IMR-90 (cell line): ENCODE results near the gene RSPH9. TPM values are rescaled to one million over a fixed set of nuclear protein-coding genes. Genes with fewer than 3 reads are reported as not detected.

ENCODE experiments used
- ATAC-seq: fragments of 200-7000 bp; cut with Tn5 transposase; 2 replicates; pipeline ENCODE4 v1.9.1; 2020; ENCODE audit warnings: low read depth, mild to moderate bottlenecking, moderate library complexity
- BruUV-seq: library from RNA; stranded (reverse); fragments of 400-500 nt; replicated peaks from 2 replicates; lab custom pipeline; 2021; lab: Mats Ljungman, UMichigan
- CTCF ChIA-PET: fragments of 300-600 bp; formaldehyde crosslinking; extraction: SDS; loops from one replicate; lab custom pipeline; 2021; ENCODE audit warnings: antibody characterized with exemption; lab: Yijun Ruan, JAX
- POLR2A ChIA-PET: fragments of 300-600 bp; sonication (Branson Sonifier 250); formaldehyde crosslinking; loops from one replicate; lab custom pipeline; 2022; ENCODE audit warnings: antibody characterized with exemption; ENCODE audit not compliant: unreplicated experiment; lab: Charles Lee
- DNase-seq: peaks from one replicate; pipeline ENCODE4 v3.0.0; 2013
- H2AFZ ChIP-seq: replicated peaks from 2 replicates; pipeline ENCODE3; 2013; ENCODE audit warnings: low read length, mild to moderate bottlenecking; ENCODE audit not compliant: poor library complexity
- H2AK5ac ChIP-seq: 2 replicates; pipeline ENCODE4 v1.6.1; 2013; ENCODE audit warnings: low read depth, low read length, inconsistent platforms
- H2AK9ac ChIP-seq: replicated peaks from 2 replicates; pipeline ENCODE3; 2013; ENCODE audit warnings: mild to moderate bottlenecking, low read depth, low read length, moderate library complexity; ENCODE audit not compliant: poor library complexity
- H2BK120ac ChIP-seq: 2 replicates; pipeline ENCODE4 v1.6.1; 2013; ENCODE audit warnings: low read depth, low read length, inconsistent platforms
- H2BK15ac ChIP-seq: 3 replicates; pipeline ENCODE4 v1.6.1; 2013; ENCODE audit warnings: low read depth, low read length, inconsistent platforms
- H2BK20ac ChIP-seq: 2 replicates; pipeline ENCODE4 v1.6.1; 2013; ENCODE audit warnings: low read depth, mild to moderate bottlenecking, inconsistent platforms, low read length, moderate library complexity
- H2BK5ac ChIP-seq: 2 replicates; pipeline ENCODE4 v1.6.1; 2013; ENCODE audit warnings: mild to moderate bottlenecking, low read depth, low read length, inconsistent platforms; ENCODE audit not compliant: poor library complexity, severe bottlenecking
- H3K14ac ChIP-seq: replicated peaks from 2 replicates; pipeline ENCODE4 v1.6.1; 2013; ENCODE audit warnings: low read depth, low read length, inconsistent platforms
- H3K18ac ChIP-seq: 2 replicates; pipeline ENCODE4 v1.6.1; 2013; ENCODE audit warnings: low read depth, low read length, control low read depth
- H3K23ac ChIP-seq: 2 replicates; pipeline ENCODE4 v1.6.1; 2013; ENCODE audit warnings: low read depth, low read length, inconsistent platforms
- H3K27ac ChIP-seq: 2 replicates; pipeline ENCODE4 v1.5.1; 2013; ENCODE audit warnings: mild to moderate bottlenecking, control low read depth, low read length; ENCODE audit not compliant: insufficient read depth
- H3K27me3 ChIP-seq: 2 replicates; pipeline ENCODE4 v1.6.1; 2013; ENCODE audit warnings: low read length; ENCODE audit not compliant: control insufficient read depth, insufficient read depth
- H3K36me3 ChIP-seq: 2 replicates; pipeline ENCODE4 v1.6.1; 2013; ENCODE audit warnings: low read length, mixed read lengths; ENCODE audit not compliant: control insufficient read depth, insufficient read depth
- H3K4ac ChIP-seq: 2 replicates; pipeline ENCODE4 v1.6.1; 2013; ENCODE audit warnings: low read depth, low read length, inconsistent platforms
- H3K4me1 ChIP-seq: 2 replicates; pipeline ENCODE4 v1.6.1; 2013; ENCODE audit warnings: low read length, mixed read lengths; ENCODE audit not compliant: control insufficient read depth, insufficient read depth
- H3K4me2 ChIP-seq: 2 replicates; pipeline ENCODE4 v1.6.1; 2013; ENCODE audit warnings: low read depth, mild to moderate bottlenecking, control low read depth, low read length, moderate library complexity
- H3K4me3 ChIP-seq: 2 replicates; pipeline ENCODE4 v1.5.1; 2013; ENCODE audit warnings: low read depth, mild to moderate bottlenecking, control low read depth, low read length, moderate library complexity; ENCODE audit not compliant: insufficient read depth
- H3K56ac ChIP-seq: 2 replicates; pipeline ENCODE4 v1.6.1; 2013; ENCODE audit warnings: low read length, inconsistent platforms; ENCODE audit not compliant: insufficient read depth; ENCODE audit errors: extremely low read depth
- H3K79me1 ChIP-seq, 2 experiments: 2 replicates each; pipeline ENCODE4 v1.6.1; 2013; ENCODE audit warnings: low read length in 2 of 2, inconsistent platforms in 1 of 2, low read depth in 1 of 2
- H3K9ac ChIP-seq: 2 replicates; pipeline ENCODE4 v1.6.1; 2013; ENCODE audit warnings: low read depth, low read length, control low read depth
- H3K9me1 ChIP-seq: 2 replicates; pipeline ENCODE4 v1.6.1; 2013; ENCODE audit warnings: low read length, inconsistent platforms; ENCODE audit not compliant: insufficient read depth
- H3K9me3 ChIP-seq: 2 replicates; pipeline ENCODE4 v1.6.1; 2013; ENCODE audit warnings: low read length; ENCODE audit not compliant: control insufficient read depth, insufficient read depth
- H4K20me1 ChIP-seq: 2 replicates; pipeline ENCODE4 v1.6.1; 2013; ENCODE audit warnings: low read length, inconsistent platforms; ENCODE audit not compliant: insufficient read depth
- H4K5ac ChIP-seq: 2 replicates; pipeline ENCODE4 v1.6.1; 2013; ENCODE audit warnings: mild to moderate bottlenecking, low read depth, low read length, control low read depth
- H4K8ac ChIP-seq, 2 experiments: 2 replicates each; pipeline ENCODE4 v1.6.1; 2013; ENCODE audit warnings: low read depth in 2 of 2, low read length in 2 of 2, control low read depth in 1 of 2, inconsistent platforms in 1 of 2
- H4K91ac ChIP-seq: 2 replicates; pipeline ENCODE4 v1.6.1; 2013; ENCODE audit warnings: low read depth, low read length, inconsistent platforms; ENCODE audit not compliant: insufficient read depth
- BHLHE40 ChIP-seq: fragments of 150-350 bp; IDR thresholded peaks from 2 replicates; pipeline ENCODE4 v1.6.1; 2016; ENCODE audit warnings: mild to moderate bottlenecking, low read depth, low read length
- CEBPB ChIP-seq: IDR thresholded peaks from 2 replicates; pipeline ENCODE4 v1.6.1; 2012; ENCODE audit warnings: low read depth, low read length, improper control_type of control experiment
- CTCF ChIP-seq: conservative IDR thresholded peaks from 2 replicates; pipeline ENCODE4 v1.5.1; 2012; ENCODE audit warnings: mild to moderate bottlenecking, low read depth, low read length, improper control_type of control experiment
- ELK1 ChIP-seq: fragments of 150-350 bp; IDR thresholded peaks from 2 replicates; pipeline ENCODE4 v1.6.1; 2016; ENCODE audit warnings: low read depth, mild to moderate bottlenecking, low read length, moderate library complexity, borderline replicate concordance
- FOS ChIP-seq: fragments of 150-350 bp; IDR thresholded peaks from 2 replicates; pipeline ENCODE4 v1.6.1; 2016; ENCODE audit warnings: low read depth, low read length
- MAFK ChIP-seq: IDR thresholded peaks from 2 replicates; pipeline ENCODE4 v1.6.1; 2012; ENCODE audit warnings: low read depth, low read length, improper control_type of control experiment
- MAZ ChIP-seq: IDR thresholded peaks from 2 replicates; pipeline ENCODE4 v1.6.1; 2012; ENCODE audit warnings: low read depth, mild to moderate bottlenecking, low read length, improper control_type of control experiment, moderate library complexity, borderline replicate concordance
- MXI1 ChIP-seq: IDR thresholded peaks from 2 replicates; pipeline ENCODE4 v1.6.1; 2012; ENCODE audit warnings: low read depth, mild to moderate bottlenecking, low read length, moderate library complexity, borderline replicate concordance
- NFE2L2 ChIP-seq: fragments of 150-350 bp; IDR thresholded peaks from 2 replicates; pipeline ENCODE4 v1.6.1; 2016; ENCODE audit warnings: low read depth, mild to moderate bottlenecking, low read length
- POLR2A ChIP-seq: IDR thresholded peaks from 2 replicates; pipeline ENCODE4 v1.6.1; 2012; ENCODE audit warnings: mild to moderate bottlenecking, low read depth, low read length
- RAD21 ChIP-seq: IDR thresholded peaks from 2 replicates; pipeline ENCODE4 v1.6.1; 2012; ENCODE audit warnings: low read length, improper control_type of control experiment
- SMC3 ChIP-seq: fragments of 150-350 bp; IDR thresholded peaks from 2 replicates; pipeline ENCODE4 v1.6.1; 2016; ENCODE audit warnings: low read depth, mild to moderate bottlenecking, antibody characterized with exemption, low read length, moderate library complexity
- WGBS, 2 experiments: methylation state at CpG; one replicate each; pipeline versions ENCODE4 v1.1.5 to v1.1.7; 2013; ENCODE audit warnings: missing lambda C conversion rate in 2 of 2; ENCODE audit not compliant: insufficient read length in 1 of 2; ENCODE audit errors: extremely low coverage in 2 of 2; 5-methylcytosine and 5-hydroxymethylcytosine counted together
- dilution Hi-C: fragments of 300-500 bp; cut with HindIII; formaldehyde crosslinking; loops from one replicate; pipeline ENCODE4 v1.14.3; 2018; ENCODE audit warnings: low sequenced_read_pairs; ENCODE audit not compliant: unreplicated experiment
- in situ Hi-C: fragments of 300-500 bp; cut with MboI; formaldehyde crosslinking; loops from 3 replicates; pipeline ENCODE4 v1.14.3; 2019; ENCODE audit warnings: low sequenced_read_pairs, inconsistent platforms, mixed read lengths
- intact Hi-C: fragments of 100-400 bp; cut with micrococcal nuclease; formaldehyde crosslinking; loops from 2 replicates; pipeline ENCODE4 v1.10.0; 2022
- polyA plus RNA-seq, 3 experiments: library from polyadenylated mRNA; depleted of rRNA; stranded (reverse); fragments of >200 nt; gene quantifications; 2 replicates each; pipeline ENCODE4 v1.2.3, GENCODE V29; 2012; ENCODE audit warnings: low replicate concordance in 1 of 3
- total RNA-seq: library from RNA; depleted of rRNA; stranded (reverse); fragments of >200 nt; gene quantifications from 2 replicates; pipeline ENCODE4 v1.2.3, GENCODE V29; 2012
- TF ChIP-seq, protein P1 (sequence below): fragments of 150-350 bp; IDR thresholded peaks from 2 replicates; pipeline ENCODE4 v1.6.1; 2017; ENCODE audit warnings: mild to moderate bottlenecking, antibody characterized with exemption, low read length, low read depth

RSPH9 gene
- total and polyA plus RNA-seq, 2 of the 4 experiments (the other 2 are of a cell fraction) = 0.18 to 0.21 TPM

DNA sequence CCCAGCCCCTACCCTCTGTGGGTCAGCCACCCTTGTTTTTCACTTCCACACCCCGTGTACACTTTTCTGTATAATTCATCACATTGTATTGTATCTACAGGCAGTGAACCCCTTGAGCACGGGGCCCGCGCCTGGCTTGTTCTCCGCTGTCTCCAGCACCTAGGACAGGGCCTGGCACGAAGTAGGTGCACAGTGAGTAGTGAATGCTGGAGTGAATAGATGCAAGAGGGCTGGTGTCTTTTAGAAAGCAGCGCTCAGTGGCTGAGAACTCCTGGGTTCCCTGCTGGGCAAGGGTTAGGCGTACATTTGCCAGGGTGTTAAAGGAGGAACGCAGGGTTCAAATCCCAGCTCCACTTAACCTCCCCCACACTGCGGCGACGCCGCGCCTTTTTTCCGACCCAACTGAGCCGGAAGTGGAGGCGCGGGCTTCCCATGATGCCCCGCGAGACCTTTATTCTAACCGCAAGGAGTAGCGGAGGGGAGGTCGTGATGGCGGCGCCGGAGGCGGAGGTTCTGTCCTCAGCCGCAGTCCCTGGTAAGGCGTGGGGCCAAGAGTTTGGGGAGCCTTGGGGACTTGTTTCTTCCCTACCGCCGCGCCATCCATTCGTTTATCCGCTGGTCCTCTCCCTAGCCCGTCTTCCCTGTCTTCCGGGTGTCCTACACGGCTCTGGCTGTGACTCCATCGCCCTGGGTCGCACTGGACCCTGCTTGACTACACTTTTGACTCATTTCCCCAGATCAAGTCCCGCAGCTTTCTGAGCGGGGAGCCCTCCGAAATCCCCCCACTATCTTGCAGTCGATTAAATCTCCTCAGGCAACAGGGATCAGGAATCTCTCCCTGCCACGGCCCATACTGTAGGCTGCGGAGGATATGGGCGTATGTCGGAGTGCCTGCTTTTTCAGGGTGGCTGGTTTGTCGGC, 9.2 kb upstream of the RSPH9 start, which contains the start of gene MAD2L1BP:
MAD2L1BP (plus strand) TSS at position 454 of the 921 bp plus-strand sequence; CDS start at position 490, 36 bp downstream.
- ChIA-PET POLR2A (no interaction called here), CTCF (no interaction called here)
- H3K23ac ChIP-seq = peak within 1 kb of the TSS; percentile 88
- H2BK5ac ChIP-seq = peak within 1 kb of the TSS; percentile 36
- H2AK5ac ChIP-seq = peak within 1 kb of the TSS; percentile 84
- H3K56ac ChIP-seq = peak within 1 kb of the TSS; percentile 61
- H4K5ac ChIP-seq = peak within 1 kb of the TSS; percentile 99
- H3K27me3 ChIP-seq = no peaks in the 10 kb centered on the region
- peak within 1 kb of the TSS; percentile 86 for H3K4ac ChIP-seq
- peaks cover 18% of the 10 kb centered on the region for H3K36me3 ChIP-seq
- H3K9me3 ChIP-seq = no peaks in the 10 kb centered on the region
- peak; percentile 63 for DNase-seq
- H3K4me3 ChIP-seq = peak within 1 kb of the TSS; percentile 79
- H2AK9ac ChIP-seq = peak within 1 kb of the TSS; percentile 71
- H3K79me1 ChIP-seq = peaks cover 23 to 38% of the 10 kb centered on the region in 2 experiments
- in situ Hi-C loops (no loop called here), intact Hi-C loops (no loop called here), dilution Hi-C loops (no loop called here)
- WGBS, 2 experiments = 0% methylated on average over 6 of the region's 48 CpGs; no CpG with 5 or more reads in 1 of the 2 experiments
- peaks cover 12% of the 10 kb centered on the region for H3K9me1 ChIP-seq
- H2AFZ ChIP-seq = peak within 1 kb of the TSS; percentile 96
- peak within 1 kb of the TSS; percentile 71 for H2BK120ac ChIP-seq
- peaks cover 9% of the 10 kb centered on the region for H3K4me1 ChIP-seq
- H3K4me2 ChIP-seq = peak within 1 kb of the TSS; percentile 100
- peak within 1 kb of the TSS; percentile 77 for H3K14ac ChIP-seq
- H4K8ac ChIP-seq = peak within 1 kb of the TSS; percentile 86 to 100
- H3K9ac ChIP-seq = peak within 1 kb of the TSS; percentile 95
- ATAC-seq = peak; percentile 96
- H2BK15ac ChIP-seq = peak within 1 kb of the TSS; percentile 7; the same call in 2 of the 3 replicates
- H4K91ac ChIP-seq = peak within 1 kb of the TSS; percentile 92
- peak within 1 kb of the TSS; percentile 80 for H3K18ac ChIP-seq
- peak within 1 kb of the TSS; percentile 84 for H3K27ac ChIP-seq
- no TSS peak for BruUV-seq
- peak within 1 kb of the TSS; percentile 66; the same call in 1 of the 2 replicates for H2BK20ac ChIP-seq
- H4K20me1 ChIP-seq = peaks cover 17% of the 10 kb centered on the region
- TF ChIP-seq FOS (no peak), MXI1 (0 out of 2 replicates have a peak, but pooled peaks have one; percentile 21), ELK1 (peak; percentile 55; the same call in 1 of the 2 replicates), CTCF (no peak), MAZ (0 out of 2 replicates have a peak, but pooled peaks have one; percentile 60), MAFK (no peak), SMC3 (no peak), RAD21 (no peak), NFE2L2 (0 out of 2 replicates have a peak, but pooled peaks have one; percentile 2), BHLHE40 (no peak), POLR2A (peak; percentile 91), CEBPB (no peak)
- TF ChIP-seq, protein P1, sequence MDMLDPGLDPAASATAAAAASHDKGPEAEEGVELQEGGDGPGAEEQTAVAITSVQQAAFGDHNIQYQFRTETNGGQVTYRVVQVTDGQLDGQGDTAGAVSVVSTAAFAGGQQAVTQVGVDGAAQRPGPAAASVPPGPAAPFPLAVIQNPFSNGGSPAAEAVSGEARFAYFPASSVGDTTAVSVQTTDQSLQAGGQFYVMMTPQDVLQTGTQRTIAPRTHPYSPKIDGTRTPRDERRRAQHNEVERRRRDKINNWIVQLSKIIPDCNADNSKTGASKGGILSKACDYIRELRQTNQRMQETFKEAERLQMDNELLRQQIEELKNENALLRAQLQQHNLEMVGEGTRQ = no peak
